Liver (tissue), 9 donors: ENCODE measurements around the gene BCR. TPM values are rescaled to one million over a fixed set of nuclear protein-coding genes. Genes with fewer than 3 reads are reported as not detected.

Source experiments
- DNase-seq: peaks from one replicate; pipeline ENCODE4 v3.0.0-alpha.2; 2017; ENCODE audit warnings: low spot score
- H3K27ac ChIP-seq, 2 donors: one replicate each; pipeline ENCODE4 v1.7.0; 2013; ENCODE audit warnings: inconsistent platforms in 2 of 2, low read length in 2 of 2, control low read depth in 1 of 2, low read depth in 1 of 2, mild to moderate bottlenecking in 1 of 2
- H3K27me3 ChIP-seq, 4 donors: one replicate each; pipeline versions ENCODE4 v1.6.1 to v1.7.0; 2013; ENCODE audit warnings: low read length in 3 of 4, inconsistent platforms in 1 of 4, mild to moderate bottlenecking in 1 of 4, moderate library complexity in 1 of 4; ENCODE audit not compliant: control insufficient read depth in 4 of 4, insufficient read depth in 4 of 4
- H3K36me3 ChIP-seq, 4 donors: one replicate each; pipeline versions ENCODE4 v1.6.1 to v1.7.0; 2013; ENCODE audit warnings: low read length in 3 of 4, mild to moderate bottlenecking in 3 of 4, low read depth in 1 of 4, moderate library complexity in 1 of 4; ENCODE audit not compliant: control insufficient read depth in 4 of 4, insufficient read depth in 3 of 4
- H3K4me1 ChIP-seq, 4 donors: one replicate each; pipeline versions ENCODE4 v1.6.1 to v1.7.0; 2013; ENCODE audit warnings: low read length in 3 of 4, mild to moderate bottlenecking in 3 of 4, moderate library complexity in 1 of 4; ENCODE audit not compliant: control insufficient read depth in 4 of 4, insufficient read depth in 4 of 4
- H3K4me3 ChIP-seq, 3 donors: one replicate each; pipeline versions ENCODE4 v1.6.1 to v1.7.0; 2013; ENCODE audit warnings: low read length in 3 of 3, control low read depth in 1 of 3, low read depth in 1 of 3, mild to moderate bottlenecking in 1 of 3
- H3K9ac ChIP-seq, 2 donors: one replicate each; pipeline ENCODE4 v1.7.0; 2013; ENCODE audit warnings: low read length in 2 of 2, mild to moderate bottlenecking in 2 of 2, moderate library complexity in 2 of 2, control low read depth in 1 of 2, low read depth in 1 of 2
- H3K9me3 ChIP-seq, 4 donors: one replicate each; pipeline versions ENCODE4 v1.6.1 to v1.7.0; 2013; ENCODE audit warnings: low read length in 3 of 4; ENCODE audit not compliant: control insufficient read depth in 4 of 4
- EGR1 ChIP-seq, 2 donors: IDR thresholded peaks; 2 replicates each; pipeline ENCODE4 v1.6.1; 2016 to 2018; ENCODE audit warnings: antibody characterized with exemption in 2 of 2, low read depth in 2 of 2
- FOXA2 ChIP-seq: IDR thresholded peaks from 2 replicates; pipeline ENCODE4 v1.6.1; 2016; ENCODE audit warnings: antibody characterized with exemption
- GABPA ChIP-seq, 2 donors: IDR thresholded peaks in 1 of 2; conservative IDR thresholded peaks in 1 of 2; 2 replicates each; pipeline ENCODE4 v1.6.1; 2016; ENCODE audit warnings: antibody characterized with exemption in 2 of 2, mild to moderate bottlenecking in 1 of 2, moderate library complexity in 1 of 2
- HNF4A ChIP-seq, 2 donors: conservative IDR thresholded peaks; 2 replicates each; pipeline ENCODE4 v1.6.1; 2016; ENCODE audit warnings: antibody characterized with exemption in 2 of 2, mild to moderate bottlenecking in 2 of 2
- NR2F2 ChIP-seq: IDR thresholded peaks from 2 replicates; pipeline ENCODE4 v1.6.1; 2016; ENCODE audit warnings: antibody characterized with exemption
- RAD21 ChIP-seq, 2 donors: IDR thresholded peaks; 2 replicates each; pipeline ENCODE4 v1.6.1; 2016; ENCODE audit warnings: antibody characterized with exemption in 2 of 2, mild to moderate bottlenecking in 2 of 2
- SP1 ChIP-seq: IDR thresholded peaks from 2 replicates; pipeline ENCODE4 v1.6.1; 2018; ENCODE audit warnings: antibody characterized with exemption, mild to moderate bottlenecking
- TAF1 ChIP-seq: conservative IDR thresholded peaks from 2 replicates; pipeline ENCODE4 v1.6.1; 2016; ENCODE audit warnings: antibody characterized with exemption, mild to moderate bottlenecking
- YY1 ChIP-seq: IDR thresholded peaks from 2 replicates; pipeline ENCODE4 v1.6.1; 2016; ENCODE audit warnings: antibody characterized with exemption, mild to moderate bottlenecking
- WGBS: extraction: QIAGEN DNeasy Blood & Tissue Kit; methylation state at CpG from one replicate; pipeline ENCODE4 v1.1.7; 2013; 5-methylcytosine and 5-hydroxymethylcytosine counted together
- polyA plus RNA-seq, 2 donors: library from polyadenylated mRNA; stranded (reverse) in 1 of 2; unstranded in 1 of 2; fragments of 200-250 nt in 1 of 2; fragments of >200 nt in 1 of 2; fragmentation: Nextera tagmentation in 1 of 2; extraction: Ambion mirVana in 1 of 2; gene quantifications; one replicate each; pipeline versions ENCODE4 v1.2.1 to v1.2.3, GENCODE V29; 2013 to 2015
- total RNA-seq, 2 donors: library from RNA; depleted of rRNA; stranded (reverse); fragments of >200 nt; gene quantifications; one replicate each; pipeline ENCODE4 v1.2.3, GENCODE V29; 2014
- TF ChIP-seq, protein P1 (sequence below): IDR thresholded peaks from 2 replicates; pipeline ENCODE4 v1.6.1; 2016; ENCODE audit warnings: antibody characterized with exemption, mild to moderate bottlenecking
- TF ChIP-seq, protein P2 (sequence below): IDR thresholded peaks from 2 replicates; pipeline ENCODE4 v1.6.1; 2016; ENCODE audit warnings: antibody characterized with exemption
- TF ChIP-seq, protein P3 (sequence below): IDR thresholded peaks from 2 replicates; pipeline ENCODE4 v1.6.1; 2016; ENCODE audit warnings: antibody characterized with exemption
- donor health status: healthy.
- donor health status: healthy.
- donor health status: healthy.
- donor health status: healthy.
- donor health status: healthy.

The BCR gene
- total and polyA plus RNA-seq, 4 donors: 7.4 to 35.6 (median 18.3) TPM

DNA sequence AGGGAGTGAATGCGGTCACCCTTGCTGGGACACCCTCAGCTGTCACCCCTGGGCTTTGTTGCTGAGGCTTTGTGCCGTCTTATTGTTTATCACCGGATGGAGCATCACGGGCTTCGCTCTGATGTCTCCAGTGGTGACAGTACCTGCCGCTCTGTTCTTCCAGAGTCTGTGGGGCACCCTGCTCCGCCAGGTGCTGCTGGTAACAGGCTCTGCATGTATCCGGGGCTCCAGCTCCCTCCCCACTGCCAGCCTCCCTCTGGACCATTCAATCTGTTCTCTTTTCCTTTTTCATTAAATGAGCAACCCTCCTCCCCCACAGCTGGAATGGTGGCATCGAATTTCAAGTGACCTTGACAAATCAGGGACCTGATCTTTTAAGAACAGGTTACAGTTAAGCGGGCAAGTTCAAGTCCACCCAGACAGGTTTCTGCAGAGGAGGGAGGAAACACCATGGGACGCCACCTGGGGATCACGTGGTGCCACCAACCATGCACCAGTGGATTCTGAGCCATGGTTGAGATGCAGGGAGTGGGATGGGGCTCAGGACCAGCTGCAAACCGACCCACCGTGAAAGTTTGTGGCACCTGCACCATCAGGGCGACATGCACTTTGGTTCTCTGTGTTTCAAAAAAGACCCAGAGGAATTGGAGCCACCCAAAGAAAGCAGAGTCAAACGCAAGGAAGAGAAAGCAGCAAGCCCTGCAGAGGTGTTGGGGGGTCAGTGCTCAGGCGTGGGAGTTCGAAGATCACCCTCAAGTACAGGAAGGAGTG lies 89.3 kb downstream of the BCR start (continued):
- TF ChIP-seq, protein P1, sequence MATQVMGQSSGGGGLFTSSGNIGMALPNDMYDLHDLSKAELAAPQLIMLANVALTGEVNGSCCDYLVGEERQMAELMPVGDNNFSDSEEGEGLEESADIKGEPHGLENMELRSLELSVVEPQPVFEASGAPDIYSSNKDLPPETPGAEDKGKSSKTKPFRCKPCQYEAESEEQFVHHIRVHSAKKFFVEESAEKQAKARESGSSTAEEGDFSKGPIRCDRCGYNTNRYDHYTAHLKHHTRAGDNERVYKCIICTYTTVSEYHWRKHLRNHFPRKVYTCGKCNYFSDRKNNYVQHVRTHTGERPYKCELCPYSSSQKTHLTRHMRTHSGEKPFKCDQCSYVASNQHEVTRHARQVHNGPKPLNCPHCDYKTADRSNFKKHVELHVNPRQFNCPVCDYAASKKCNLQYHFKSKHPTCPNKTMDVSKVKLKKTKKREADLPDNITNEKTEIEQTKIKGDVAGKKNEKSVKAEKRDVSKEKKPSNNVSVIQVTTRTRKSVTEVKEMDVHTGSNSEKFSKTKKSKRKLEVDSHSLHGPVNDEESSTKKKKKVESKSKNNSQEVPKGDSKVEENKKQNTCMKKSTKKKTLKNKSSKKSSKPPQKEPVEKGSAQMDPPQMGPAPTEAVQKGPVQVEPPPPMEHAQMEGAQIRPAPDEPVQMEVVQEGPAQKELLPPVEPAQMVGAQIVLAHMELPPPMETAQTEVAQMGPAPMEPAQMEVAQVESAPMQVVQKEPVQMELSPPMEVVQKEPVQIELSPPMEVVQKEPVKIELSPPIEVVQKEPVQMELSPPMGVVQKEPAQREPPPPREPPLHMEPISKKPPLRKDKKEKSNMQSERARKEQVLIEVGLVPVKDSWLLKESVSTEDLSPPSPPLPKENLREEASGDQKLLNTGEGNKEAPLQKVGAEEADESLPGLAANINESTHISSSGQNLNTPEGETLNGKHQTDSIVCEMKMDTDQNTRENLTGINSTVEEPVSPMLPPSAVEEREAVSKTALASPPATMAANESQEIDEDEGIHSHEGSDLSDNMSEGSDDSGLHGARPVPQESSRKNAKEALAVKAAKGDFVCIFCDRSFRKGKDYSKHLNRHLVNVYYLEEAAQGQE: no peak
- TF ChIP-seq TAF1 (no peak), FOXA2 (no peak), RAD21 (IDR thresholded peaks at IDR 0.05) (no peak), NR2F2 (no peak), YY1 (no peak), HNF4A (conservative IDR thresholded peaks at IDR 0.05) (no peak), EGR1 (IDR thresholded peaks at IDR 0.05; ENCODE audit: low read depth in 2 of 2) (no peak)

DNA sequence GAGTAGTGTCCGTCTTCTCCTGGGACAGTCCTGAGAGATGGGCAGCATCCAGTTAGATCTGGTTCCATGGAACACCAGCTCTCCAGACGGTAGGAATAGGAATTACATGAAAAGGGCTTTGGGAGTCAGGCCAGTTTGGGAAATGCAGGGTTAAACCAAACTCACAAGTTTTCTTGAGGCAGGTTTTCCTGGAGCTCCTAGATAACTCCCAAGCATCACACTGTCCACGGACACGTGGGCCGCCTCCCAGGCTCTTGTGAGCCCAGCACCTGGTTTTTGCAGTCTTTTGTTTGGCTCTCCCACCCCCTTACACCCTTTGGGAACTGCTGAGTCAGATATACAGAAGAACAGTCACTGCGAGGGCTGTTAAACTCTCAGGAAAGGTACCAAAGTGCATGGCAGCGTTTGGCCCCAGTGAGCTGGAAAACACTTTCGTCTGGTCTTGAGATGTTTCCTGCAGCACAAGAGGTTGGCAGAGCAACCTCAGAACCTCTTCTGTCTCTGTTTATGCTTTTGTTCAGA lies 90.0 kb downstream of the BCR start:
- Histone ChIP-seq H3K9me3 (no peaks in the 10 kb centered on the region), H3K27ac (no peak overlapping the region), H3K4me1 (peaks cover under 1 to 4% (median 1%) of the 10 kb centered on the region in 4 donors), H3K27me3 (no peaks in the 10 kb centered on the region), H3K9ac (no peak overlapping the region), H3K4me3 (no peak overlapping the region), H3K36me3 (peaks cover 5 to 37% (median 13%) of the 10 kb centered on the region in 4 donors)
- TF ChIP-seq HNF4A (conservative IDR thresholded peaks at IDR 0.05) (no peak), RAD21 (IDR thresholded peaks at IDR 0.05) (peak in 1 of 2 donors; percentile 24), TAF1 (no peak)
- 68% methylated on average over 8 of the region's 8 CpGs for WGBS
- DNase-seq: no peak

DNA sequence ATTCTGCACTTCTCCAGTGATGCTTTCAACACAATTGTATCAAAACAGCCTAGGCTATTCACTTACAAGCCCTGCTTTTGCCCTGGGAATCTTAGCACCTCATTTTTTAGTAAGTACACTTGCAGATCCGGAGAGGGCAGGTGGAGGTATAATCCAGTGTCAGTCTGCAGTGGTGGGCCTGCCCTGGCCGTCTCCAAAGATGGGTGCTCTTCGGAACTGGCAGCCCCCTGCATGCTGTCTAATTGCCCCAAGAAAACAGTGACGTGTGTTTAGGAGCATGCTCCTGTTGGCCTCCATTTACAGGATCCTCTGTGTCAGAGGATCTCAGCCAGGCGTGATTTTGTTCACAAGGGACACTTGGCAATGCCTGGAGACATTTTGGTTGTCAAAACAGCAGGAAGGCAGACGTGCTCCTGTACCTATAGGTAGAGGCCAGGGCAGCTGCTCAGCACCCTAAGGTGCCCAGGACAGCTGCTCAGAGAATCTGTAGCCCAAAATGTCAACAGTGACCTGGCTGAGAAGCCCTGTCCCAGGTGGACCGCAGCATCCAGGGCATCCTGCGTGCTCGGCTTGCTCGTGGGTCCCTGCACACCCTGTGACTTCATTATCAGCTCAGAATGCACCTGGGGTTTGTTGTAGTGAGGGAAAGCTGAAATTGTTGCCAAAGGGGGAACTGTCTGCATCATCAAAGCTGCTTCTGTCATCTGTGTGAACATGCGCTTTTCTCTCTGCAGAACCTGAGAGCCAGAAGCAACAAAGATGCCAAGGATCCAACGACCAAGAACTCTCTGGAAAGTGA lies 90.7 kb downstream of the BCR start:
- no peaks in the 10 kb centered on the region for H3K4me1 ChIP-seq
- H3K4me3 ChIP-seq: no peak overlapping the region
- WGBS: 87% methylated on average over 12 of the region's 12 CpGs
- DNase-seq: no peak
- no peak overlapping the region for H3K27ac ChIP-seq
- H3K9me3 ChIP-seq: no peaks in the 10 kb centered on the region
- no peaks in the 10 kb centered on the region for H3K27me3 ChIP-seq
- no peak overlapping the region for H3K9ac ChIP-seq
- peaks cover 5 to 42% (median 13%) of the 10 kb centered on the region in 4 donors for H3K36me3 ChIP-seq
- TF ChIP-seq FOXA2 (no peak), GABPA (IDR thresholded peaks at IDR 0.05 in 1 of 2, conservative IDR thresholded peaks at IDR 0.05 in 1 of 2) (no peak), SP1 (no peak), HNF4A (conservative IDR thresholded peaks at IDR 0.05) (no peak)
- TF ChIP-seq, protein P2, sequence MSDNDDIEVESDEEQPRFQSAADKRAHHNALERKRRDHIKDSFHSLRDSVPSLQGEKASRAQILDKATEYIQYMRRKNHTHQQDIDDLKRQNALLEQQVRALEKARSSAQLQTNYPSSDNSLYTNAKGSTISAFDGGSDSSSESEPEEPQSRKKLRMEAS: no peak
- TF ChIP-seq, protein P3, sequence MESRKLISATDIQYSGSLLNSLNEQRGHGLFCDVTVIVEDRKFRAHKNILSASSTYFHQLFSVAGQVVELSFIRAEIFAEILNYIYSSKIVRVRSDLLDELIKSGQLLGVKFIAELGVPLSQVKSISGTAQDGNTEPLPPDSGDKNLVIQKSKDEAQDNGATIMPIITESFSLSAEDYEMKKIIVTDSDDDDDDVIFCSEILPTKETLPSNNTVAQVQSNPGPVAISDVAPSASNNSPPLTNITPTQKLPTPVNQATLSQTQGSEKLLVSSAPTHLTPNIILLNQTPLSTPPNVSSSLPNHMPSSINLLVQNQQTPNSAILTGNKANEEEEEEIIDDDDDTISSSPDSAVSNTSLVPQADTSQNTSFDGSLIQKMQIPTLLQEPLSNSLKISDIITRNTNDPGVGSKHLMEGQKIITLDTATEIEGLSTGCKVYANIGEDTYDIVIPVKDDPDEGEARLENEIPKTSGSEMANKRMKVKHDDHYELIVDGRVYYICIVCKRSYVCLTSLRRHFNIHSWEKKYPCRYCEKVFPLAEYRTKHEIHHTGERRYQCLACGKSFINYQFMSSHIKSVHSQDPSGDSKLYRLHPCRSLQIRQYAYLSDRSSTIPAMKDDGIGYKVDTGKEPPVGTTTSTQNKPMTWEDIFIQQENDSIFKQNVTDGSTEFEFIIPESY: no peak
